HepG2 (cell line): ENCODE data around the gene SNX9. TPM values are rescaled to one million over a fixed set of nuclear protein-coding genes. Genes with fewer than 3 reads are reported as not detected.

Source experiments
- ATAC-seq: fragments of 200-7000 bp; cut with Tn5 transposase; 3 replicates; pipeline ENCODE4 v1.9.1; 2020; ENCODE audit warnings: mild to moderate bottlenecking, moderate library complexity
- BruUV-seq: library from RNA; stranded (reverse); fragments of 400-500 nt; replicated peaks from 2 replicates; lab custom pipeline; 2021; lab: Mats Ljungman, UMichigan
- CTCF ChIA-PET: fragments of 300-600 bp; formaldehyde crosslinking; extraction: SDS; loops from one replicate; lab custom pipeline; 2021; ENCODE audit warnings: low total read pairs, inconsistent platforms, low intra/inter-chr PET ratio; lab: Yijun Ruan, JAX
- POLR2A ChIA-PET: fragments of 350-600 bp; sonication (Branson Sonifier 250); formaldehyde crosslinking; loops from one replicate; lab custom pipeline; 2020; ENCODE audit warnings: antibody characterized with exemption, inconsistent platforms; lab: Yijun Ruan, JAX
- DNase-seq: peaks from one replicate; pipeline ENCODE4 v3.0.0-alpha.2; 2015; ENCODE audit warnings: low spot score
- FAIRE-seq: peaks from 3 replicates; lab custom pipeline; 2011; peaks lifted over from hg19 to GRCh38; lab: Jason Lieb, UNC
- H2AFZ ChIP-seq: one replicate; pipeline ENCODE4 v1.6.1; 2011; ENCODE audit warnings: low read length, inconsistent platforms
- H3K27ac ChIP-seq: fragments of 300-600 bp; 3 replicates; pipeline ENCODE4 v1.8.0; 2011; ENCODE audit warnings: mixed run types, mild to moderate bottlenecking, mixed read lengths, low read length, inconsistent platforms; ENCODE audit not compliant: insufficient read depth; ENCODE audit errors: extremely low read length
- H3K27me3 ChIP-seq, 2 experiments: fragments of 200-600 bp in 1 of 2; 2 replicates in 1 of 2; 3 replicates in 1 of 2; pipeline versions ENCODE4 v1.6.0 to v1.8.0; 2011; ENCODE audit warnings: low read length in 2 of 2, mild to moderate bottlenecking in 2 of 2, moderate library complexity in 2 of 2, inconsistent platforms in 1 of 2; ENCODE audit not compliant: insufficient read depth in 2 of 2, control insufficient read depth in 1 of 2
- H3K36me3 ChIP-seq, 2 experiments: fragments of 200-600 bp in 1 of 2; replicated peaks in 1 of 2; 2 replicates in 1 of 2; 3 replicates in 1 of 2; pipeline versions ENCODE4 v1.5.1 to v1.8.0; 2011; ENCODE audit warnings: low read length in 2 of 2, inconsistent platforms in 1 of 2; ENCODE audit not compliant: insufficient read depth in 2 of 2, control insufficient read depth in 1 of 2
- H3K4me1 ChIP-seq: 2 replicates; pipeline ENCODE4 v1.5.1; 2012; ENCODE audit warnings: low read length, inconsistent platforms; ENCODE audit not compliant: insufficient read depth
- H3K4me2 ChIP-seq: 2 replicates; pipeline ENCODE4 v1.6.0; 2011; ENCODE audit warnings: low read depth, low read length, inconsistent platforms
- H3K4me3 ChIP-seq, 3 experiments: fragments of 200-600 bp in 1 of 3; sonication (generic), shearing (Covaris generic) in 1 of 3; replicated peaks in 1 of 3; 2 replicates each; pipeline ENCODE4 v1.5.1; 2011 to 2016; ENCODE audit warnings: low read length in 3 of 3, inconsistent platforms in 2 of 3, low read depth in 2 of 3, mild to moderate bottlenecking in 2 of 3, control low read depth in 1 of 3, mixed read lengths in 1 of 3; ENCODE audit not compliant: insufficient read depth in 1 of 3
- H3K79me2 ChIP-seq: one replicate; pipeline ENCODE4 v1.6.1; 2011; ENCODE audit warnings: low read length, inconsistent platforms; ENCODE audit not compliant: insufficient read depth
- H3K9ac ChIP-seq: 2 replicates; pipeline ENCODE4 v1.6.0; 2011; ENCODE audit warnings: mild to moderate bottlenecking, low read depth, low read length, inconsistent platforms; ENCODE audit not compliant: insufficient read depth
- H3K9me3 ChIP-seq: 2 replicates; pipeline ENCODE4 v1.5.1; 2012; ENCODE audit warnings: mild to moderate bottlenecking, low read length
- H4K20me1 ChIP-seq: 2 replicates; pipeline ENCODE4 v1.6.0; 2011; ENCODE audit warnings: inconsistent platforms, mild to moderate bottlenecking, low read length, moderate library complexity; ENCODE audit not compliant: insufficient read depth
- CHCHD3 ChIP-seq: sonication (generic); formaldehyde crosslinking; IDR thresholded peaks from 2 replicates; pipeline ENCODE4 v1.8.0; 2022; ENCODE audit warnings: mild to moderate bottlenecking, missing genetic modification reagents, moderate library complexity
- ELF4 ChIP-seq: sonication (generic); formaldehyde crosslinking; IDR thresholded peaks from 2 replicates; pipeline ENCODE4 v1.5.0; 2020; ENCODE audit warnings: missing genetic modification reagents, mild to moderate bottlenecking, moderate library complexity, borderline replicate concordance
- ETV5 ChIP-seq: IDR thresholded peaks from 2 replicates; pipeline ENCODE4 v1.6.1; 2018; ENCODE audit warnings: missing biosample characterization, missing genetic modification reagents, inconsistent platforms, borderline replicate concordance
- KAT2B ChIP-seq: fragments of 150-350 bp; IDR thresholded peaks from 2 replicates; pipeline ENCODE4 v1.6.1; 2014; ENCODE audit warnings: low read depth, low read length, borderline replicate concordance
- PCBP2 ChIP-seq: fragments of 200-400 bp; formaldehyde crosslinking; optimal IDR thresholded peaks from 2 replicates; pipeline ENCODE3; 2018; ENCODE audit warnings: low read length, low read depth; ENCODE audit not compliant: poor library complexity, severe bottlenecking
- POGZ ChIP-seq: sonication (generic); formaldehyde crosslinking; IDR thresholded peaks from 2 replicates; pipeline ENCODE4 v1.4.0; 2020; ENCODE audit warnings: mild to moderate bottlenecking, missing genetic modification reagents
- PRDM4 ChIP-seq: sonication (generic); formaldehyde crosslinking; IDR thresholded peaks from 2 replicates; pipeline ENCODE4 v1.9.0; 2021; ENCODE audit warnings: missing genetic modification reagents, borderline replicate concordance
- ZFYVE20 ChIP-seq: sonication (generic); formaldehyde crosslinking; IDR thresholded peaks from 2 replicates; pipeline ENCODE4 v1.8.0; 2023; ENCODE audit warnings: low read depth, mild to moderate bottlenecking, moderate library complexity, missing genetic modification reagents, borderline replicate concordance
- ZNF343 ChIP-seq: sonication (generic); formaldehyde crosslinking; IDR thresholded peaks from 2 replicates; pipeline ENCODE4 v1.4.0; 2020; ENCODE audit warnings: mild to moderate bottlenecking, missing genetic modification reagents
- ZNF383 ChIP-seq: sonication (generic); formaldehyde crosslinking; IDR thresholded peaks from 2 replicates; pipeline ENCODE4 v1.4.0; 2020; ENCODE audit warnings: missing genetic modification reagents, mild to moderate bottlenecking, borderline replicate concordance
- ZSCAN31 ChIP-seq: sonication (generic); formaldehyde crosslinking; IDR thresholded peaks from 2 replicates; pipeline ENCODE4 v1.5.0; 2020; ENCODE audit warnings: low read depth, mild to moderate bottlenecking, missing genetic modification reagents
- WGBS: methylation state at CpG from one replicate; pipeline ENCODE4 v1.1.6; 2017; ENCODE audit warnings: low lambda C conversion rate; 5-methylcytosine and 5-hydroxymethylcytosine counted together
- in situ Hi-C: cut with HindIII; loops from 2 replicates; pipeline ENCODE4 v1.10.0; 2017; ENCODE audit warnings: low pct_unique_long_range_greater_than_20kb; ENCODE audit not compliant: extremely low pct_ligation_motif_present
- intact Hi-C: fragments of 100-400 bp; cut with micrococcal nuclease; formaldehyde crosslinking; loops from one replicate; pipeline ENCODE4 v1.10.0; 2022; ENCODE audit not compliant: unreplicated experiment
- polyA plus RNA-seq, 8 experiments: library from polyadenylated mRNA; depleted of rRNA in 3 of 8; stranded (reverse) in 7 of 8; unstranded in 1 of 8; fragments of >200 nt; fragmentation: Illumina TruSeq in 4 of 8; extraction: Trizol in 4 of 8; gene quantifications; 2 replicates each; pipeline versions ENCODE4 v1.2.1 to v1.2.3, GENCODE V29; 2011 to 2016; ENCODE audit warnings: low read depth in 4 of 8, missing spikeins in 1 of 8, mixed read lengths in 1 of 8; ENCODE audit not compliant: insufficient read depth in 1 of 8
- total RNA-seq, 5 experiments: library from RNA; depleted of rRNA; stranded (reverse); fragments of >200 nt; fragmentation: Illumina TruSeq; extraction: Trizol; gene quantifications; 2 replicates each; pipeline ENCODE4 v1.2.3, GENCODE V29; 2016; ENCODE audit warnings: low read depth in 1 of 5

The SNX9 gene
- total and polyA plus RNA-seq, 2 of the 13 experiments (the other 11 are each of a cell fraction or from before 2014, with no cell fraction given), result 21.9 to 36.0 TPM

GRCh38 chr6:157839606-157840005, 16.6 kb downstream of the SNX9 start:
- no peaks in the 10 kb centered on the region for H3K36me3 ChIP-seq
- H3K4me2 ChIP-seq, result no peak overlapping the region
- BruUV-seq, result no TSS peak
- ChIA-PET CTCF (no interaction called here), POLR2A (no interaction called here)
- 89% methylated on average over 5 of the region's 5 CpGs for WGBS
- no peak for TF ChIP-seq CHCHD3 (CRISPR knock-in tag)
- TF ChIP-seq ZFYVE20, result no peak
- no peak for TF ChIP-seq POGZ (CRISPR knock-in tag)
- TF ChIP-seq ELF4, result no peak
- no peak for TF ChIP-seq ZSCAN31 (CRISPR knock-in tag)
- no peak for TF ChIP-seq ZNF383 (CRISPR knock-in tag)
- no peak for TF ChIP-seq ZNF343 (CRISPR knock-in tag)
- no peak for TF ChIP-seq KAT2B
- TF ChIP-seq PRDM4, result no peak
- TF ChIP-seq PCBP2, result no peak
- TF ChIP-seq ETV5 (CRISPR knock-in tag), result no peak
- intact Hi-C loops (no loop called here), in situ Hi-C loops (no loop called here)
- no peak for ATAC-seq
- peaks cover 77% of the 10 kb centered on the region for H3K79me2 ChIP-seq
- no peak overlapping the region for H3K4me3 ChIP-seq
- no peak overlapping the region for H3K9ac ChIP-seq
- no peaks in the 10 kb centered on the region for H3K27me3 ChIP-seq
- H2AFZ ChIP-seq, result no peak overlapping the region
- DNase-seq, result no peak
- H4K20me1 ChIP-seq, result peaks cover 29% of the 10 kb centered on the region
- FAIRE-seq, result no peak
- H3K27ac ChIP-seq, result no peak overlapping the region
- no peaks in the 10 kb centered on the region for H3K9me3 ChIP-seq
- H3K4me1 ChIP-seq, result 0 out of 2 replicates have a peak, but pooled peaks cover 7% of the 10 kb centered on the region
